Measurements from ENCODE around the gene EIF4EBP2.

The EIF4EBP2 gene

DNA sequence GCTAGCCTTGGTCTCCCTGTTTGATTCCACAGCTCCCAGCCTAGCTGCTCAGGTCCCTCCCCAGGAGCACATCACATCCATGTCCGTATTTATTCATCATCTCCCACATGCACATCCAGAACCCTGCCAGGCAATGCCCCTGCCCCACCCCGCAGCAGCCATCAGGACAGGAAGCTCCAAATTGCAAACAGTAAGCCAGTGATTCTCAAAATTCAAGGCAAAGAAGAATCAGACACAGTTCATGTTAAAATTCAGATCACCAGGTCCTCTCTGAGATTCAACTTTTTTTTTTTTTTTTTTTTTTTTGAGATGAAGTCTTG is 39.2 kb upstream of the EIF4EBP2 start:
- Histone ChIP-seq H3K36me3 (ENCODE audit: control insufficient read depth in 2 of 2, insufficient read depth in 2 of 2, low read length in 2 of 2) (no peaks in the 10 kb centered on the region), H3K9me3 (ENCODE audit: control insufficient read depth in 2 of 2, low read length in 2 of 2) (no peaks in the 10 kb centered on the region), H3K4me1 (ENCODE audit: control insufficient read depth, insufficient read depth, low read length) (peaks cover 21% of the 10 kb centered on the region), H3K27me3 (ENCODE audit: control insufficient read depth in 1 of 2, insufficient read depth in 2 of 2, low read length in 2 of 2) (no peaks in the 10 kb centered on the region), H3K4me3 (ENCODE audit: low read length in 2 of 2) (peak overlapping the region in 1 of 2 donors; percentile 60), H3K9ac (ENCODE audit: low read length in 2 of 2) (no peak overlapping the region), H3K27ac (ENCODE audit: low read length) (peak overlapping the region; percentile 92)

DNA sequence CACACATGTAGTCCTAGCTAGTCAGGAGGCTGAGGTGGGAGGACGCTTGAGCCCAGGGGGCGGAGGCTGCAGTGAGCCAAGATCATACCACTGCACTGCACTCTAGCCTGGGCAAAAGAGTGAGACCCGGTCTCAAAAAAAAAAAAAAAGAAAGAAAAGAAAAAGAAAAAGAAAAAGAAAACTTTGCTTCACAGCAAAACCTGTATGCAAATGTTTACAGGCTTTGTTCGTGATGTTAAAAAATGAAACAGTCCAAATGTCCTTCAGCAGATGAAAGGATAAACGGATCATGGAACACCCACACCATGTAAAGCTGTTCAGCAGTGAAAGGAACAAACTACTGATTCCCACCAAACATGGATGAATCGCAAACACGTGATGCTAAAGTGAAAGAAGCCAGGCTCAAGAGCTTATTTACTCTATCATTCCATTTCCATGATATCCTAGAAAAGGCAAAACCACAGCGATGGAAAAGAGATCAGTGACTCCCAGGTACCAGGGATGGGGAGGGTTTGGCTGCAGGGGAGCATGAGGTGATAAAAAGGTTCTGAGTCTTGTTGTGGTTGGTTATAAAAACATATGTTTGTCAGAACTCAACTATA is 36.6 kb upstream of the EIF4EBP2 start:
- Histone ChIP-seq H3K9me3 (ENCODE audit: control insufficient read depth in 2 of 2, low read length in 2 of 2) (no peaks in the 10 kb centered on the region), H3K27ac (ENCODE audit: low read length) (peak overlapping the region; percentile 66), H3K27me3 (ENCODE audit: control insufficient read depth in 1 of 2, insufficient read depth in 2 of 2, low read length in 2 of 2) (no peaks in the 10 kb centered on the region)

DNA sequence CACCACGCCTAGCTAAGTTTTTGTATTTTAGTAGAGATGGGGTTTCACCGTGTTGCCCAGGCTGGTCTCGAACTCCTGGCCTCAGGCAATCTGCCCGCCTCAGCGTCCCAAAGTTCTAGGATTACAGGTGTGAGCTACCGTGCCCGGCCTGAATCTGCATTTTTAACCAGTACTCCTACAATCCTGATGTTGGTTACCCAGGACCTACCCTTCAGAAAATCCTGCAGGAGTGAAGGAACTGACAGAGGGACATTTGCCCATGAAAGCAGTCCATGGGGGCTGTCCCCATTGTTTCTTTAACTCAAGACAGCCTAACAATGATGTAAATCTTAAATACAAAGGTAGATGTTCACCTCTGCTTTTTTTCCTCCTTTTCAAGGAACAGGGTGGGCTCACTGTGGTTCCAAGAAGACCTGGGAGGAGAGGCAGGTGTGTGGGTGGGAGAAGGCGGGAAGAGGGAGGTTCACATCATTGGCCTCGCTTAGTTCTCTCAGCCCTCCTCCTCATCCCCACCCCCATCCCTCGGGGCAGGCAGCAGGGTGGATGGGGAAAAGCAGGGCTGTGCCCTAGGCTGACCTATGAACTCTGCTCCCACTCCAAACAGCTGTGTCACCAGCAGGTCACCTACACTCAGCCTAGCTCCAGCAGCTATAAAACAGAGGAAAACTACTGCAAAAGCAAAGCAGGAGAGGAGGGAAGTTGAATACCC is 35.0 kb upstream of the EIF4EBP2 start:
- H3K4me3 ChIP-seq (ENCODE audit: low read length in 2 of 2), result no peak overlapping the region
- H3K4me1 ChIP-seq (ENCODE audit: control insufficient read depth, insufficient read depth, low read length), result peaks cover 14% of the 10 kb centered on the region
- no peak overlapping the region for H3K9ac ChIP-seq (ENCODE audit: low read length in 2 of 2)
- H3K36me3 ChIP-seq (ENCODE audit: control insufficient read depth in 2 of 2, insufficient read depth in 2 of 2, low read length in 2 of 2), result peaks cover 0 to 4% of the 10 kb centered on the region in 2 donors
- H3K9me3 ChIP-seq (ENCODE audit: control insufficient read depth in 2 of 2, low read length in 2 of 2), result no peaks in the 10 kb centered on the region
- H3K27ac ChIP-seq (ENCODE audit: low read length), result no peak overlapping the region
- H3K27me3 ChIP-seq (ENCODE audit: control insufficient read depth in 1 of 2, insufficient read depth in 2 of 2, low read length in 2 of 2), result no peaks in the 10 kb centered on the region

More for the DNA sequence above, 36.6 kb upstream of the EIF4EBP2 start:
- peak overlapping the region; percentile 30 to 32 for H3K4me3 ChIP-seq (ENCODE audit: low read length in 2 of 2)
- H3K4me1 ChIP-seq (ENCODE audit: control insufficient read depth, insufficient read depth, low read length), result peaks cover 21% of the 10 kb centered on the region
- peaks cover 0 to 4% of the 10 kb centered on the region in 2 donors for H3K36me3 ChIP-seq (ENCODE audit: control insufficient read depth in 2 of 2, insufficient read depth in 2 of 2, low read length in 2 of 2)
- peak overlapping the region in 1 of 2 donors; percentile 47 for H3K9ac ChIP-seq (ENCODE audit: low read length in 2 of 2)

DNA sequence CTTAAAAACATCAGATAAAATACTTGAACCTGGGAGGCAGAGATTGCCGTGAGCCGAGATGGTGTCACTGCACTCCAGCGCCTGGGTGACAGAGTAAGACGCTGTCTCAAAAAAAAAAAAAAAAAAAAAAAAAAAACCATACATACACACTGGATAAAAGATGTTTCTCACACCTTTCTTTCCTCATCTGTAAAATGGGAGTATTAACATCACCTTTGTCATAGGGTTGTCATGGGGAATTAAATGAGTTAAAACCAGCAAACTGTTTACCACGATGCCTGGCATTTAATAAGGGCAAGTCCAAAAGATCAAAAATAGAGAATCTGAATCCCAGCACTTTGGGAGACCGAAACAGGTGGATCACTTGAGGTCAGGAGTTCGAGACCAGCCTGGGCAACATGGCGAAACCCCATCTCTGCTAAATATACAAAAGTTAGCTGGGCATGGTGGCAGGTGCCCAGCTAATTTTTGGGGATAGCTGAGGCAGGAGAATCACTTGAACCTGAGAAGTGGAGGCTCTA is 34.4 kb upstream of the EIF4EBP2 start:
- no peaks in the 10 kb centered on the region for H3K9me3 ChIP-seq (ENCODE audit: control insufficient read depth in 2 of 2, low read length in 2 of 2)
- peaks cover 8% of the 10 kb centered on the region for H3K4me1 ChIP-seq (ENCODE audit: control insufficient read depth, insufficient read depth, low read length)
- no peak overlapping the region for H3K9ac ChIP-seq (ENCODE audit: low read length in 2 of 2)
- H3K4me3 ChIP-seq (ENCODE audit: low read length in 2 of 2), result no peak overlapping the region
- H3K36me3 ChIP-seq (ENCODE audit: control insufficient read depth in 2 of 2, insufficient read depth in 2 of 2, low read length in 2 of 2), result peaks cover 0 to 4% of the 10 kb centered on the region in 2 donors
- no peak overlapping the region for H3K27ac ChIP-seq (ENCODE audit: low read length)
- no peaks in the 10 kb centered on the region for H3K27me3 ChIP-seq (ENCODE audit: control insufficient read depth in 1 of 2, insufficient read depth in 2 of 2, low read length in 2 of 2)

DNA sequence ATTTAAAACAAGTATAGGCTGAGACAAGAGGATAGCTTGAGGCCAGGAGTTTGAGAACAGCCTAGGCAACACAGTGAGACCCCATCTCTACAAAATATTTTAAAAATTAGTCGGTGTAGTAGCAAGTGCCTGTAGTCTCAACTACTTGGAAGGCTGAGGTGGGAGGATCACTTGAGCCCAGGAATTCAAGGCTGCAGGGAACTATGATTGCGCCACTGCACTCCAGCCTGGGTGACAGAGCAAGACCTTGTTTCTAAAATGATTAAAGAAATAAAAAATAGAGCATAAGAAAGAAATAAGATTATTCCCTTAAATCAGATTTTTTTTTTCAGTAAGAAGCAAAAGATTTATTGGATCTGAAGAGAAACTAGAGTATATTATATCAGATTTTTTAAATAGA is 33.2 kb upstream of the EIF4EBP2 start:
- H3K4me3 ChIP-seq (ENCODE audit: low read length in 2 of 2), result no peak overlapping the region
- H3K4me1 ChIP-seq (ENCODE audit: control insufficient read depth, insufficient read depth, low read length), result peaks cover 6% of the 10 kb centered on the region
- H3K27me3 ChIP-seq (ENCODE audit: control insufficient read depth in 1 of 2, insufficient read depth in 2 of 2, low read length in 2 of 2), result no peaks in the 10 kb centered on the region
- peaks cover 4 to 8% of the 10 kb centered on the region in 2 donors for H3K36me3 ChIP-seq (ENCODE audit: control insufficient read depth in 2 of 2, insufficient read depth in 2 of 2, low read length in 2 of 2)
- H3K9me3 ChIP-seq (ENCODE audit: control insufficient read depth in 2 of 2, low read length in 2 of 2), result no peaks in the 10 kb centered on the region
- no peak overlapping the region for H3K27ac ChIP-seq (ENCODE audit: low read length)
- H3K9ac ChIP-seq (ENCODE audit: low read length in 2 of 2), result no peak overlapping the region

DNA sequence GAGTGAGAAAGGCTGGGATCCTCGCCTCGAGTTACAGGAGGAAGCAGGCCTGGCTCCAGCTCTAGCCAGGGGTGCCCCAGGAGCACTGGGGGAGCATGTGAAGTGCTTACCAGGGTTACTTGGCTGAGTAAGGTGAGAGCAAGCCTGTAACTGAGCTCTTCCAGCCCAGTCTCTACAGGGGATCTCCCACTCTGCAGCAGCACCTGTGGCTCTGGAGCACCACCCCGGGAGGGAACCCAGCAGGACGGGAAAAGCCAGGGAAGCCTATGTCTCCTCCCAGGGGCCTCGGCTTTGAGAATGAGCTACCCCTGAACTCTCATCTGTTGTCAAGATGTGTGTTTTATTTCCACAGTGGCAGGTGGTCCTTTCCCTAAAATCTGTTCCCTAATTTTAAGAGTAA is 32.1 kb upstream of the EIF4EBP2 start:
- no peak overlapping the region for H3K27ac ChIP-seq (ENCODE audit: low read length)
- peaks cover 4 to 8% of the 10 kb centered on the region in 2 donors for H3K36me3 ChIP-seq (ENCODE audit: control insufficient read depth in 2 of 2, insufficient read depth in 2 of 2, low read length in 2 of 2)
- peaks cover 3% of the 10 kb centered on the region for H3K4me1 ChIP-seq (ENCODE audit: control insufficient read depth, insufficient read depth, low read length)
- no peaks in the 10 kb centered on the region for H3K9me3 ChIP-seq (ENCODE audit: control insufficient read depth in 2 of 2, low read length in 2 of 2)
- no peak overlapping the region for H3K9ac ChIP-seq (ENCODE audit: low read length in 2 of 2)
- no peaks in the 10 kb centered on the region for H3K27me3 ChIP-seq (ENCODE audit: control insufficient read depth in 1 of 2, insufficient read depth in 2 of 2, low read length in 2 of 2)
- no peak overlapping the region for H3K4me3 ChIP-seq (ENCODE audit: low read length in 2 of 2)

DNA sequence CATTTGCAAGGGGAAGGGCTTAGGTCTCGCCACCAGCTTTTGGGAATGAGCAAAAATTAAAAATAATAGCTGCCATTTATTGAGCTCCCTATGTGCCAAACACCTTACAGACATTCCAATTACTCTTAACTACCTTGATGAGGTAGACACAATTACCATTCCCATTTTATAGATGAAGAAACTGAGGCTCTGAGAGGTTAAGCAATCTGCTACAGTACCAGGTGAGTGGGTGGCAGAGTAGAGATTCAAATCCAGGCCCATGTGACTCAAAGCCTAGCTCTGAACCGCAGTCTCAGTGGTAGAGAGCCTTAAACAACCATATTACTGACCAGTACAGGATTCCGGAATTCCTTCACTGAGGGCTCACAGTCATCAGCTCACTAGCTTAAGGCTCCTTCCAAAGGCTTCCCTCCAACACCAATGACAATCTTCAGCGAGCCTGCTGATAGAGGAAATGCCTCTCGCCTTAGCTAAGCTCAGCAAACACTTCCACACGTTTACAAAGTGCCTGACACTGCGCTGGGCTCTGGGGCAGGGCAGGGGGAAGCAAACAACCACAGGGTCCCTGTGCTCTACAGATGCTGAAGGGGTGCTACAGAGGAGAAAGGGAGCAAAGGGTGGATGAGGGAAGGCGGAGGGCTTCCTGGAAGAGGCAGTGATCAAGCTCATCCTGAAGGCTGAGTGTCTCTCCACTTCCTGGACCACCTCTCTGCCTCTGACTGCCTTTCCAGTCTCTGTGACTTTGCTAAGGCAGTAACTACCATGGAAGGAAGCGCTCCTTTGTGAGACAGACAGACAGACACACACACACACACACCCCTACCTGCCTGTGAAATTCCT is 28.9 kb upstream of the EIF4EBP2 start:
- Histone ChIP-seq H3K27me3 (ENCODE audit: control insufficient read depth in 1 of 2, insufficient read depth in 2 of 2, low read length in 2 of 2) (no peaks in the 10 kb centered on the region), H3K27ac (ENCODE audit: low read length) (no peak overlapping the region), H3K36me3 (ENCODE audit: control insufficient read depth in 2 of 2, insufficient read depth in 2 of 2, low read length in 2 of 2) (peaks cover 4 to 8% of the 10 kb centered on the region in 2 donors), H3K9me3 (ENCODE audit: control insufficient read depth in 2 of 2, low read length in 2 of 2) (peaks cover 0 to 8% of the 10 kb centered on the region in 2 donors), H3K4me3 (ENCODE audit: low read length in 2 of 2) (no peak overlapping the region), H3K9ac (ENCODE audit: low read length in 2 of 2) (no peak overlapping the region), H3K4me1 (ENCODE audit: control insufficient read depth, insufficient read depth, low read length) (peaks cover 8% of the 10 kb centered on the region)

DNA sequence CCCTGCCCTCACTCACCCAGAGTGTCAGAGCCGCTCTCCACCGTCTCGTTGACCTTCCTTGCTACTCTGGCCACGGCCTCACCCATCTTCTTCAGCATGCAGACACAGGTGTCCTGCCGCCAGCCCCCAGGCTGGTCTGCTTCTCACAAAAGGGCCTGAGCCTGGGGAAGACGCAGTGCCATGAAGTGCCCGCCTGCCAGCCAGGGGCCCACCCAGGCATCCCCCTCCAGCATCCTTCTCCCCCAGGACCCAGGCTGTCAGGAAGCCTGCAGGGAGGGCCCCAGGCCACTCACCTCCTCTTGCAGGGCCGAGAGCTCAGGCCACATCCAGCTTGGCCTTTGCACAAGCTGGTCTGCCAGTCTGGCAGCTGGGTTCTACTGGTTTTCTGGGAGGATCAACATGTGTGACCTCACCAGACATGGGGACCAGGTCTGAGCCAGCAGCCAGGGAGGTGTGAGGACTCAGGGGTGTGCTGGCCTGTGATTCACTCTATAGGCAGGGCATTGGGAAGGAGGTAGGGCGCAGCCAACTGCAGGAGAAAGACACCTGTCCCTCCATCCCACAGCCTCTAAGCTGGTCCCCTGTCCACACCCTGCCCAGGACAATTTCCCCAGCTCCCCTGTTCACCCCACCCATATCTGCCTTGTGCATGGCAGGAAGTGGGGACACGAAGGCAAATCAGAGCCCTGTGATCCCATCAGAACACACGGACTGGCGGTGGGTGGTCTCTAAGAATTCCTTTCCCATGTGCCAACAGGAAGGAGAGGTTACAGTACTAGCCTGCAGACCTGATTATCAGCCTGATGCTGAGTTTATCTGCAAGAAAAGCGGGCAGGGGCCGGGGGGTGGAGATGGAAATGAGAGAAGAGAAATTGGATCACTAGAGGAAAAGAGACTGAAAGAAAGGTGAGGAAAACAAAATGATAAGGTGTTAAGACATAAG is 27.2 kb upstream of the EIF4EBP2 start:
- Histone ChIP-seq H3K36me3 (ENCODE audit: control insufficient read depth in 2 of 2, insufficient read depth in 2 of 2, low read length in 2 of 2) (peaks cover 4 to 5% of the 10 kb centered on the region in 2 donors), H3K27me3 (ENCODE audit: control insufficient read depth in 1 of 2, insufficient read depth in 2 of 2, low read length in 2 of 2) (no peaks in the 10 kb centered on the region), H3K27ac (ENCODE audit: low read length) (no peak overlapping the region), H3K9ac (ENCODE audit: low read length in 2 of 2) (no peak overlapping the region), H3K9me3 (ENCODE audit: control insufficient read depth in 2 of 2, low read length in 2 of 2) (peaks cover 0 to 8% of the 10 kb centered on the region in 2 donors), H3K4me3 (ENCODE audit: low read length in 2 of 2) (no peak overlapping the region), H3K4me1 (ENCODE audit: control insufficient read depth, insufficient read depth, low read length) (peaks cover 22% of the 10 kb centered on the region)

DNA sequence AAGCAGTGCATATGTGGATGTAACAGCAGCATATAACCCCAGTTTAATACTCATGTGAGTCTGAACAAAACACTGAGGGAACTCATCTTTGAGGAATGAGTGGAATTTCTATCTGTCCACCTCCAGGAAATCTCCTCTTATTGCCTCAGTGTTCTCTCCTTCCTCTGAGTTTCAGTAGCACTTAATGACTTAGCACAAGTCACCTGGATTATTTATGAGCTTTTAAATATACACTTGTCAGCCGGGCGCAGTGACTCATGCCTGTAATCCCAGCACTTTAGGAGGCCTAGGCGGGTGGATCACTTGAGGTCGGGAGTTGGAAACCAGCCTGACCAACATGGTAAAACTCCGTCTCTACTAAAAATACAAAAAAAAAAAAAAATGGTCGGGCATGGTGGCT is 25.8 kb upstream of the EIF4EBP2 start:
- Histone ChIP-seq H3K4me3 (ENCODE audit: low read length in 2 of 2) (no peak overlapping the region), H3K36me3 (ENCODE audit: control insufficient read depth in 2 of 2, insufficient read depth in 2 of 2, low read length in 2 of 2) (peaks cover 4% of the 10 kb centered on the region in 2 donors), H3K27ac (ENCODE audit: low read length) (no peak overlapping the region), H3K4me1 (ENCODE audit: control insufficient read depth, insufficient read depth, low read length) (peaks cover 29% of the 10 kb centered on the region), H3K27me3 (ENCODE audit: control insufficient read depth in 1 of 2, insufficient read depth in 2 of 2, low read length in 2 of 2) (no peaks in the 10 kb centered on the region), H3K9me3 (ENCODE audit: control insufficient read depth in 2 of 2, low read length in 2 of 2) (peaks cover 0 to 8% of the 10 kb centered on the region in 2 donors), H3K9ac (ENCODE audit: low read length in 2 of 2) (peak overlapping the region in 1 of 2 donors; percentile 44)

Measured in stomach smooth muscle (tissue), 2 donors.